Body of pancreas (tissue), 4 donors: ENCODE data around the gene OSBPL6. TPM values are rescaled to one million over a fixed set of nuclear protein-coding genes. Genes with fewer than 3 reads are reported as not detected.
A peak's percentile ranks its signal among the peaks of the same experiment; 100 is the strongest.

ENCODE experiments used
- ATAC-seq: fragments of 150-250 bp; one replicate; pipeline ENCODE4 v1.9.1; 2016
- DNase-seq, 4 donors: peaks; one replicate each; pipeline ENCODE4 v3.0.0-alpha.2; 2019
- H3K27ac ChIP-seq, 4 donors: fragments of 200-600 bp; sonication (generic); 1 replicate in 3 of 4; 2 replicates in 1 of 4; pipeline versions ENCODE4 v1.5.1 to v1.6.1; 2016 to 2019; ENCODE audit warnings: mild to moderate bottlenecking in 1 of 4, mixed read lengths in 1 of 4, moderate library complexity in 1 of 4
- H3K27me3 ChIP-seq, 2 donors: fragments of 200-600 bp; sonication (generic); one replicate each; pipeline ENCODE4 v1.6.0; 2016; ENCODE audit warnings: mild to moderate bottlenecking in 1 of 2
- H3K36me3 ChIP-seq, 2 donors: fragments of 200-600 bp; sonication (generic); replicated peaks in 1 of 2; 2 replicates each; pipeline ENCODE4 v1.5.1; 2016; ENCODE audit warnings: low read depth in 2 of 2; ENCODE audit not compliant: insufficient read depth in 1 of 2
- H3K4me1 ChIP-seq: fragments of 200-600 bp; sonication (generic); one replicate; pipeline ENCODE4 v1.6.0; 2016
- H3K4me3 ChIP-seq, 2 donors: fragments of 200-600 bp; sonication (generic); 1 replicate in 1 of 2; 2 replicates in 1 of 2; pipeline ENCODE4 v1.5.1; 2016 to 2019
- H3K9me3 ChIP-seq, 3 donors: fragments of 200-600 bp; sonication (generic); 1 replicate in 2 of 3; 2 replicates in 1 of 3; pipeline ENCODE4 v1.5.1; 2016
- POLR2A ChIP-seq, 3 donors: fragments of 450-650 bp; IDR thresholded peaks; one replicate each; pipeline ENCODE4 v1.6.1; 2016; ENCODE audit warnings: antibody characterized with exemption in 3 of 3, mild to moderate bottlenecking in 2 of 3
- WGBS, 2 donors: methylation state at CpG; one replicate each; pipeline ENCODE4 v1.1.5; 2017; 5-methylcytosine and 5-hydroxymethylcytosine counted together
- intact Hi-C: fragments of 100-400 bp; cut with DNase I; formaldehyde crosslinking; loops from one replicate; pipeline ENCODE4 v1.15.1; 2023
- total RNA-seq, 2 donors: library from RNA; depleted of rRNA; stranded (reverse); fragments of >200 nt; gene quantifications; one replicate each; pipeline ENCODE4 v1.1.0, GENCODE V29; 2016
- TF ChIP-seq, protein P1 (sequence below), 7 experiments: fragments of 450-650 bp in 4 of 7; fragments of 200-600 bp in 3 of 7; sonication (generic) in 3 of 7; IDR thresholded peaks; one replicate each; pipeline ENCODE4 v1.5.1; 2016 to 2019; ENCODE audit warnings: antibody characterized with exemption in 7 of 7

OSBPL6 gene
- total RNA-seq, 2 donors from 2014 or later, result 0.26 to 2.0 TPM

DNA sequence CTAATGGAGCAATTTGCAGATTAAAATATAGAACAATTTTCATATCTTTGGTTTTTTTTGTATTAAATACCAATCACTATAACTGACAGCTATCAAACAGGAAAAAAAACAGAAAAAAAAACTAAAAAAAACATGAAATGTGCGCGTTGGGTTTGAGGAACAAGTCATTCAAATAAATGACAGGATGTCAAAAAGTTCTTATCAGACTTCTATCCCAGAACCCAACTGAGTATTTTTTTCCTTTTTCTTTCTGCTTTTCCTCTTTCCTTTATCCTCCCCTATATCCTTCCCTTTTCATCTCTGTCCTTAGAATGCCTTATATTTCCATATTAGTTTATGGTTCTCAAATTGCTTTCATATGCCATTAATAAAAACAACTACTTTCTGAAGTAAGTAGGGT, 242.3 kb downstream of the OSBPL6 start:
- TF ChIP-seq, protein P1, sequence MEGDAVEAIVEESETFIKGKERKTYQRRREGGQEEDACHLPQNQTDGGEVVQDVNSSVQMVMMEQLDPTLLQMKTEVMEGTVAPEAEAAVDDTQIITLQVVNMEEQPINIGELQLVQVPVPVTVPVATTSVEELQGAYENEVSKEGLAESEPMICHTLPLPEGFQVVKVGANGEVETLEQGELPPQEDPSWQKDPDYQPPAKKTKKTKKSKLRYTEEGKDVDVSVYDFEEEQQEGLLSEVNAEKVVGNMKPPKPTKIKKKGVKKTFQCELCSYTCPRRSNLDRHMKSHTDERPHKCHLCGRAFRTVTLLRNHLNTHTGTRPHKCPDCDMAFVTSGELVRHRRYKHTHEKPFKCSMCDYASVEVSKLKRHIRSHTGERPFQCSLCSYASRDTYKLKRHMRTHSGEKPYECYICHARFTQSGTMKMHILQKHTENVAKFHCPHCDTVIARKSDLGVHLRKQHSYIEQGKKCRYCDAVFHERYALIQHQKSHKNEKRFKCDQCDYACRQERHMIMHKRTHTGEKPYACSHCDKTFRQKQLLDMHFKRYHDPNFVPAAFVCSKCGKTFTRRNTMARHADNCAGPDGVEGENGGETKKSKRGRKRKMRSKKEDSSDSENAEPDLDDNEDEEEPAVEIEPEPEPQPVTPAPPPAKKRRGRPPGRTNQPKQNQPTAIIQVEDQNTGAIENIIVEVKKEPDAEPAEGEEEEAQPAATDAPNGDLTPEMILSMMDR (IDR thresholded peaks at IDR 0.05), result no peak
- TF ChIP-seq POLR2A (IDR thresholded peaks at IDR 0.05), result no peak
- intact Hi-C loops, result no loop called here
- no peak for ATAC-seq
- Histone ChIP-seq H3K4me1 (no peaks in the 10 kb centered on the region), H3K36me3 (peaks cover 0 to 25% of the 10 kb centered on the region in 2 donors), H3K27ac (no peak overlapping the region), H3K9me3 (no peaks in the 10 kb centered on the region), H3K4me3 (no peak overlapping the region), H3K27me3 (no peaks in the 10 kb centered on the region)
- 74 to 75% methylated on average over 2 of the region's 2 CpGs for WGBS, 2 donors
- no peak for DNase-seq

- H3K27me3 ChIP-seq, result no peaks in the 10 kb centered on the region
- H3K9me3 ChIP-seq, result no peaks in the 10 kb centered on the region
- H3K4me3 ChIP-seq, result no peak overlapping the region
- TF ChIP-seq, protein P1 (IDR thresholded peaks at IDR 0.05), result no peak
- no peak for TF ChIP-seq POLR2A (IDR thresholded peaks at IDR 0.05)
- ATAC-seq (no peak), DNase-seq (no peak)
- 83 to 88% methylated on average over 2 of the region's 2 CpGs for WGBS, 2 donors
- intact Hi-C loops, result no loop called here
- H3K27ac ChIP-seq, result no peak overlapping the region
- H3K36me3 ChIP-seq, result peaks cover 2 to 15% of the 10 kb centered on the region in 2 donors
- H3K4me1 ChIP-seq, result no peaks in the 10 kb centered on the region
These were observed 247.1 kb downstream of the OSBPL6 start for GRCh38 chr2:178441426-178441825.

- ATAC-seq, result no peak
- Histone ChIP-seq H3K27ac (peak overlapping the region in 3 of 4 donors; percentile 94 to 100 (median 98)), H3K4me3 (no peak overlapping the region), H3K36me3 (peaks cover 3 to 7% of the 10 kb centered on the region in 2 donors), H3K4me1 (peaks cover 25% of the 10 kb centered on the region), H3K27me3 (no peaks in the 10 kb centered on the region), H3K9me3 (no peaks in the 10 kb centered on the region)
- TF ChIP-seq, protein P1 (IDR thresholded peaks at IDR 0.05), result no peak
- TF ChIP-seq POLR2A (IDR thresholded peaks at IDR 0.05), result no peak
- WGBS, 2 donors, result 62 to 77% methylated on average over 4 of the region's 4 CpGs
- no peak for DNase-seq
- intact Hi-C loops, result no loop called here
These were observed 254.8 kb downstream of the OSBPL6 start for GRCh38 chr2:178448968-178449661.

- ATAC-seq (peak; percentile 9), DNase-seq (peak; percentile 22 to 67 (median 46))
- no peaks in the 10 kb centered on the region for H3K27me3 ChIP-seq
- 3 to 4% methylated on average over 18 of the region's 18 CpGs for WGBS, 2 donors
- intact Hi-C loops, result no loop called here
- H3K4me3 ChIP-seq, result peak overlapping the region; percentile 55 to 65
- peak overlapping the region; percentile 90 to 100 (median 96) for H3K27ac ChIP-seq
- no peak for TF ChIP-seq POLR2A (IDR thresholded peaks at IDR 0.05)
- TF ChIP-seq, protein P1 (IDR thresholded peaks at IDR 0.05), result no peak
- H3K36me3 ChIP-seq, result peaks cover 3 to 7% of the 10 kb centered on the region in 2 donors
- peaks cover 25% of the 10 kb centered on the region for H3K4me1 ChIP-seq
- no peaks in the 10 kb centered on the region for H3K9me3 ChIP-seq
These were observed 255.6 kb downstream of the OSBPL6 start for GRCh38 chr2:178449700-178450523.
